Neural cell (in vitro differentiated cells): ENCODE measurements around the gene DNAJB14. TPM values are rescaled to one million over a fixed set of nuclear protein-coding genes. Genes with fewer than 3 reads are reported as not detected.

Source experiments
- H2AFZ ChIP-seq: fragments of 200-600, 300-800 bp; sonication (generic), shearing (Covaris generic); 2 replicates; pipeline ENCODE4 v1.6.0; 2014; ENCODE audit warnings: low read depth, mild to moderate bottlenecking, antibody characterized with exemption, low read length, moderate library complexity
- H3F3A ChIP-seq: fragments of 200-600 bp; shearing (Covaris generic); 2 replicates; pipeline ENCODE4 v1.6.1; 2016; ENCODE audit warnings: mild to moderate bottlenecking, moderate library complexity, mixed read lengths, antibody characterized with exemption, low read length; ENCODE audit not compliant: insufficient read depth, poor library complexity, severe bottlenecking
- H3K27ac ChIP-seq: fragments of 200-600, 300-800 bp; sonication (generic), shearing (Covaris generic); 2 replicates; pipeline ENCODE4 v1.5.1; 2014; ENCODE audit warnings: mild to moderate bottlenecking, low read length, moderate library complexity
- H3K27me3 ChIP-seq: fragments of 300-800, 200-600 bp; sonication (generic), shearing (Covaris generic); 2 replicates; pipeline ENCODE4 v1.6.0; 2014; ENCODE audit warnings: mild to moderate bottlenecking, low read depth, low read length, moderate library complexity; ENCODE audit not compliant: insufficient read depth
- H3K36me3 ChIP-seq: fragments of 300-800, 200-600 bp; sonication (generic), shearing (Covaris generic); 2 replicates; pipeline ENCODE4 v1.5.1; 2014; ENCODE audit warnings: mild to moderate bottlenecking, antibody characterized with exemption, low read length, moderate library complexity; ENCODE audit not compliant: insufficient read depth
- H3K4me2 ChIP-seq: fragments of 300-800, 200-600 bp; sonication (generic), shearing (Covaris generic); 2 replicates; pipeline ENCODE4 v1.6.0; 2014; ENCODE audit warnings: mild to moderate bottlenecking, low read length
- H3K4me3 ChIP-seq: fragments of 300-800, 200-600 bp; sonication (generic), shearing (Covaris generic); 2 replicates; pipeline ENCODE4 v1.5.1; 2014; ENCODE audit warnings: mild to moderate bottlenecking, low read length, moderate library complexity
- H3K79me2 ChIP-seq: fragments of 200-600 bp; shearing (Covaris generic); replicated peaks from 2 replicates; pipeline ENCODE4 v1.6.0; 2014; ENCODE audit warnings: mild to moderate bottlenecking, low read length, moderate library complexity; ENCODE audit not compliant: insufficient read depth
- H3K9ac ChIP-seq: fragments of 300-800, 200-600 bp; sonication (generic), shearing (Covaris generic); 2 replicates; pipeline ENCODE4 v1.6.1; 2016; ENCODE audit warnings: mild to moderate bottlenecking, low read length, mixed read lengths
- H3K9me2 ChIP-seq: fragments of 200-600 bp; shearing (Covaris generic); 2 replicates; pipeline ENCODE4 v1.6.1; 2016; ENCODE audit warnings: mild to moderate bottlenecking, low read length, mixed read lengths; ENCODE audit not compliant: insufficient read depth
- H3K9me3 ChIP-seq: fragments of 200-600, 300-800 bp; sonication (generic), shearing (Covaris generic); 2 replicates; pipeline ENCODE4 v1.6.1; 2016; ENCODE audit warnings: mild to moderate bottlenecking, mixed run types, low read length, moderate library complexity, mixed read lengths
- H4K20me1 ChIP-seq: fragments of 200-600 bp; shearing (Covaris generic); 2 replicates; pipeline ENCODE4 v1.6.1; 2016; ENCODE audit warnings: mild to moderate bottlenecking, mixed run types; ENCODE audit not compliant: insufficient read depth
- EP300 ChIP-seq: fragments of 450-650 bp; conservative IDR thresholded peaks from 2 replicates; pipeline ENCODE4 v1.6.1; 2014; ENCODE audit warnings: antibody characterized with exemption, mild to moderate bottlenecking, moderate library complexity; ENCODE audit not compliant: poor library complexity, severe bottlenecking
- EZH2 ChIP-seq: fragments of 200-600, 300-800 bp; shearing (Covaris generic), sonication (generic); IDR thresholded peaks from 2 replicates; pipeline ENCODE4 v1.6.1; 2014; ENCODE audit warnings: antibody characterized with exemption, low read length, borderline replicate concordance, mild to moderate bottlenecking; ENCODE audit not compliant: insufficient read depth, poor library complexity, severe bottlenecking
- MXI1 ChIP-seq: fragments of 450-650 bp; conservative IDR thresholded peaks from 2 replicates; pipeline ENCODE4 v1.6.1; 2014; ENCODE audit warnings: antibody characterized with exemption, mild to moderate bottlenecking; ENCODE audit not compliant: poor library complexity, severe bottlenecking
- POLR2AphosphoS5 ChIP-seq: IDR thresholded peaks from 2 replicates; pipeline ENCODE4 v1.6.1; 2012
- RAD21 ChIP-seq: fragments of 450-650 bp; conservative IDR thresholded peaks from 2 replicates; pipeline ENCODE4 v1.6.1; 2014; ENCODE audit warnings: antibody characterized with exemption, mild to moderate bottlenecking, moderate library complexity
- SMC3 ChIP-seq: fragments of 450-650 bp; conservative IDR thresholded peaks from 2 replicates; pipeline ENCODE4 v1.6.1; 2014; ENCODE audit warnings: antibody characterized with exemption, mild to moderate bottlenecking, moderate library complexity; ENCODE audit not compliant: poor library complexity
- TAF1 ChIP-seq: IDR thresholded peaks from 2 replicates; pipeline ENCODE4 v1.6.1; 2012; ENCODE audit warnings: low read depth
- polyA plus RNA-seq: library from polyadenylated mRNA; depleted of rRNA; stranded (reverse); fragments of >200 nt; gene quantifications from 2 replicates; pipeline ENCODE4 v1.2.3, GENCODE V29; 2014
- TF ChIP-seq, protein P1 (sequence below): fragments of 450-650 bp; IDR thresholded peaks from 2 replicates; pipeline ENCODE4 v1.5.1; 2014; ENCODE audit warnings: antibody characterized with exemption, mild to moderate bottlenecking, moderate library complexity; ENCODE audit not compliant: poor library complexity, severe bottlenecking
- TF ChIP-seq, protein P2 (sequence below): IDR thresholded peaks from 2 replicates; pipeline ENCODE4 v1.6.1; 2012; ENCODE audit warnings: borderline replicate concordance

DNAJB14 gene
- polyA plus RNA-seq, 1 donor from 2014 or later, result 41.3 TPM

DNA sequence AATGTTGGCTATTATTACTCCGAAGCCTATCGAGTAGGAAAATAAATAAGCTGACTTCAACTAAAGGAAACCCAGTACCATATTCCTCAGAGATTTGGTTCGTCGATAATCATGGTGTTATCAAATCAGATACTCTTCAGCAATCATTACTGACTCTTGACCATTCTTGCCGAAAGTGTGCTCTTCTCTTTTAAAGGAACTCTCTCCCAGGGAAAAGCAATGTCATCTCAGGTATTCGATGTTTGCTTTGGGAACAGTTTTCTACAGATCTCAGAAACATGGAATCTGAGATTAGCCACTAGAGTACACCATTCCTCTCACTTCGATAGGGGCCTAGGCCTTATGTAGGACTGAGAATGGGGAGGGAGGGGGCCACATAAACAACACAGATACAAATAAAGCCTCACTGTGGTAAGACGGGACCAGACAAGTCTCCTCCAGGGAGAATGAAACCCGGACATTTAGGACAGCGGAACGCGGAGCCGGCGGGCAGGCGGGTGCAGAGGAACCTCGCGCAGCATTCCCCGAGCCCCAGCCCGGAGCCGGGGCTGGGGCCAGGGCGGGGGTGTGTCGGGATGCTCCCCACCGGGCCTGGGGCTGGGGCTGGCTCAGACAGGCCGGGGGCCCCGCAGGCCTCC, 581 bp downstream of the DNAJB14 start:
- no peaks in the 10 kb centered on the region for H4K20me1 ChIP-seq
- H2AFZ ChIP-seq, result peak overlapping the region; percentile 75
- peak overlapping the region; percentile 77 for H3K27ac ChIP-seq
- H3F3A ChIP-seq, result no peaks in the 10 kb centered on the region
- peak overlapping the region; percentile 74 for H3K4me2 ChIP-seq
- no peaks in the 10 kb centered on the region for H3K27me3 ChIP-seq
- no peaks in the 10 kb centered on the region for H3K9me2 ChIP-seq
- TF ChIP-seq, protein P1, sequence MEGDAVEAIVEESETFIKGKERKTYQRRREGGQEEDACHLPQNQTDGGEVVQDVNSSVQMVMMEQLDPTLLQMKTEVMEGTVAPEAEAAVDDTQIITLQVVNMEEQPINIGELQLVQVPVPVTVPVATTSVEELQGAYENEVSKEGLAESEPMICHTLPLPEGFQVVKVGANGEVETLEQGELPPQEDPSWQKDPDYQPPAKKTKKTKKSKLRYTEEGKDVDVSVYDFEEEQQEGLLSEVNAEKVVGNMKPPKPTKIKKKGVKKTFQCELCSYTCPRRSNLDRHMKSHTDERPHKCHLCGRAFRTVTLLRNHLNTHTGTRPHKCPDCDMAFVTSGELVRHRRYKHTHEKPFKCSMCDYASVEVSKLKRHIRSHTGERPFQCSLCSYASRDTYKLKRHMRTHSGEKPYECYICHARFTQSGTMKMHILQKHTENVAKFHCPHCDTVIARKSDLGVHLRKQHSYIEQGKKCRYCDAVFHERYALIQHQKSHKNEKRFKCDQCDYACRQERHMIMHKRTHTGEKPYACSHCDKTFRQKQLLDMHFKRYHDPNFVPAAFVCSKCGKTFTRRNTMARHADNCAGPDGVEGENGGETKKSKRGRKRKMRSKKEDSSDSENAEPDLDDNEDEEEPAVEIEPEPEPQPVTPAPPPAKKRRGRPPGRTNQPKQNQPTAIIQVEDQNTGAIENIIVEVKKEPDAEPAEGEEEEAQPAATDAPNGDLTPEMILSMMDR, result peak; percentile 43
- TF ChIP-seq SMC3, result peak; percentile 24
- TF ChIP-seq, protein P2, sequence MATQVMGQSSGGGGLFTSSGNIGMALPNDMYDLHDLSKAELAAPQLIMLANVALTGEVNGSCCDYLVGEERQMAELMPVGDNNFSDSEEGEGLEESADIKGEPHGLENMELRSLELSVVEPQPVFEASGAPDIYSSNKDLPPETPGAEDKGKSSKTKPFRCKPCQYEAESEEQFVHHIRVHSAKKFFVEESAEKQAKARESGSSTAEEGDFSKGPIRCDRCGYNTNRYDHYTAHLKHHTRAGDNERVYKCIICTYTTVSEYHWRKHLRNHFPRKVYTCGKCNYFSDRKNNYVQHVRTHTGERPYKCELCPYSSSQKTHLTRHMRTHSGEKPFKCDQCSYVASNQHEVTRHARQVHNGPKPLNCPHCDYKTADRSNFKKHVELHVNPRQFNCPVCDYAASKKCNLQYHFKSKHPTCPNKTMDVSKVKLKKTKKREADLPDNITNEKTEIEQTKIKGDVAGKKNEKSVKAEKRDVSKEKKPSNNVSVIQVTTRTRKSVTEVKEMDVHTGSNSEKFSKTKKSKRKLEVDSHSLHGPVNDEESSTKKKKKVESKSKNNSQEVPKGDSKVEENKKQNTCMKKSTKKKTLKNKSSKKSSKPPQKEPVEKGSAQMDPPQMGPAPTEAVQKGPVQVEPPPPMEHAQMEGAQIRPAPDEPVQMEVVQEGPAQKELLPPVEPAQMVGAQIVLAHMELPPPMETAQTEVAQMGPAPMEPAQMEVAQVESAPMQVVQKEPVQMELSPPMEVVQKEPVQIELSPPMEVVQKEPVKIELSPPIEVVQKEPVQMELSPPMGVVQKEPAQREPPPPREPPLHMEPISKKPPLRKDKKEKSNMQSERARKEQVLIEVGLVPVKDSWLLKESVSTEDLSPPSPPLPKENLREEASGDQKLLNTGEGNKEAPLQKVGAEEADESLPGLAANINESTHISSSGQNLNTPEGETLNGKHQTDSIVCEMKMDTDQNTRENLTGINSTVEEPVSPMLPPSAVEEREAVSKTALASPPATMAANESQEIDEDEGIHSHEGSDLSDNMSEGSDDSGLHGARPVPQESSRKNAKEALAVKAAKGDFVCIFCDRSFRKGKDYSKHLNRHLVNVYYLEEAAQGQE, result no peak
- peaks cover 58% of the 10 kb centered on the region for H3K79me2 ChIP-seq
- no peaks in the 10 kb centered on the region for H3K36me3 ChIP-seq
- H3K9ac ChIP-seq, result peak overlapping the region; percentile 88
- no peaks in the 10 kb centered on the region for H3K9me3 ChIP-seq
- H3K4me3 ChIP-seq, result peak overlapping the region; percentile 78

DNA sequence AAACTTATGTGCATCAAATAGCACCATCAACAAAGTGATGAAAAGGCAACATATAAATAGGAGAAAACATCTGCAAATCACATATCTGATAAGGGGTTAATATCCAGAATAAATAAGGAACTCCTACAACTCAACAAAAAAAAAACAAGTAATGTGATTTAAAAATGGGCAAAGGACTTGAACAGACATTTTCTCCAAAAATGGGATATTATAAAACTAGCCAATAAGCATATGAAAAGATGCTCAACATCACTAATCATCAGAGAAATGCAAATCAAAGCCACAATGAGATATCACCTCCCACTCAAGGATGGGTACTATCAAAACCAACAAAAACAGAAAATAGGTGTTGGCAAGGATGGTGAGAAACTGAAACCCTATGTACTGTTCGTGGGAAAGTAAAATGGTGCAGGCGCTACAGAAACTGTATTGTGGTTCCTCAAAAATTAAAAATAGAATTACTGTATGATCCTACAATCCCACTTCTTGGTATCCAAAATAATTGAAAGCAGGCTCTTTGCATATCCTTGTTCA, 2.4 kb downstream of the DNAJB14 start:
- H2AFZ ChIP-seq, result no peak overlapping the region
- no peaks in the 10 kb centered on the region for H3K9me3 ChIP-seq
- H4K20me1 ChIP-seq, result no peaks in the 10 kb centered on the region
- no peaks in the 10 kb centered on the region for H3K36me3 ChIP-seq
- H3K9ac ChIP-seq, result no peak overlapping the region
- no peak overlapping the region for H3K27ac ChIP-seq
- TF ChIP-seq MXI1 (no peak), EP300 (no peak), POLR2AphosphoS5 (no peak), SMC3 (no peak), EZH2 (no peak), TAF1 (no peak), RAD21 (no peak)
- TF ChIP-seq, protein P2, result no peak
- TF ChIP-seq, protein P1, result no peak
- H3K27me3 ChIP-seq, result no peaks in the 10 kb centered on the region
- H3K4me3 ChIP-seq, result peak overlapping the region; percentile 18
- H3K4me2 ChIP-seq, result no peak overlapping the region
- no peaks in the 10 kb centered on the region for H3K9me2 ChIP-seq
- H3K79me2 ChIP-seq, result peaks cover 63% of the 10 kb centered on the region
- H3F3A ChIP-seq, result no peaks in the 10 kb centered on the region
